Smooth muscle cell (in vitro differentiated cells): ENCODE results near the gene STX7. TPM values are rescaled to one million over a fixed set of nuclear protein-coding genes. Genes with fewer than 3 reads are reported as not detected.

Experiments
- DNase-seq: peaks from one replicate; lab custom pipeline; 2025; ENCODE audit not compliant: unreplicated experiment; lab: John Stamatoyannopoulos, UW
- H2AFZ ChIP-seq: fragments of 200-600 bp; sonication (generic); 2 replicates; pipeline ENCODE4 v1.6.0; 2016; ENCODE audit warnings: antibody characterized with exemption, low read depth, mild to moderate bottlenecking
- H3F3A ChIP-seq: fragments of 200-600 bp; sonication (generic); 2 replicates; pipeline ENCODE4 v1.6.0; 2017; ENCODE audit warnings: antibody characterized with exemption, low read depth
- H3K27ac ChIP-seq: fragments of 200-600 bp; sonication (generic); 2 replicates; pipeline ENCODE4 v1.5.1; 2016; ENCODE audit warnings: low read depth, mild to moderate bottlenecking
- H3K27me3 ChIP-seq: fragments of 200-600 bp; sonication (generic); 2 replicates; pipeline ENCODE4 v1.6.1; 2016; ENCODE audit warnings: low read depth, mild to moderate bottlenecking
- H3K36me3 ChIP-seq: fragments of 200-600 bp; sonication (generic); 2 replicates; pipeline ENCODE4 v1.5.1; 2016; ENCODE audit warnings: low read depth
- H3K4me1 ChIP-seq: fragments of 200-600 bp; sonication (generic); 2 replicates; pipeline ENCODE4 v1.5.1; 2016; ENCODE audit warnings: low read depth
- H3K4me2 ChIP-seq: fragments of 200-600 bp; sonication (generic); 2 replicates; pipeline ENCODE4 v1.6.0; 2016; ENCODE audit warnings: mild to moderate bottlenecking
- H3K4me3 ChIP-seq: fragments of 200-600 bp; sonication (generic); 2 replicates; pipeline ENCODE4 v1.5.1; 2016; ENCODE audit warnings: mild to moderate bottlenecking
- H3K79me2 ChIP-seq: fragments of 200-600 bp; sonication (generic); 2 replicates; pipeline ENCODE4 v1.6.0; 2016; ENCODE audit warnings: low read depth, mild to moderate bottlenecking
- H3K9ac ChIP-seq: fragments of 200-600 bp; sonication (generic); 2 replicates; pipeline ENCODE4 v1.6.0; 2016; ENCODE audit warnings: low read depth
- H3K9me3 ChIP-seq: fragments of 200-600 bp; sonication (generic); replicated peaks from 2 replicates; pipeline ENCODE4 v1.5.1; 2016; ENCODE audit warnings: low read depth
- H4K20me1 ChIP-seq: fragments of 200-600 bp; sonication (generic); 2 replicates; pipeline ENCODE4 v1.6.0; 2016; ENCODE audit warnings: low read depth
- WGBS: methylation state at CpG from one replicate; pipeline ENCODE4 v1.1.7; 2016; ENCODE audit warnings: low lambda C conversion rate; 5-methylcytosine and 5-hydroxymethylcytosine counted together
- polyA plus RNA-seq: library from polyadenylated mRNA; unstranded; fragments of >200 nt; fragmentation: Nextera tagmentation; extraction: Ambion mirVana; gene quantifications from 2 replicates; pipeline ENCODE4 v1.2.1, GENCODE V29; 2016
- total RNA-seq: library from RNA; depleted of rRNA; stranded (reverse); fragments of >200 nt; gene quantifications from 2 replicates; pipeline ENCODE4 v1.2.3, GENCODE V29; 2014
- TF ChIP-seq, protein P1 (sequence below): fragments of 200-600 bp; sonication (generic); IDR thresholded peaks from 2 replicates; pipeline ENCODE4 v1.5.1; 2017; ENCODE audit warnings: borderline replicate concordance, mild to moderate bottlenecking, antibody characterized with exemption; ENCODE audit not compliant: insufficient read depth, poor library complexity, severe bottlenecking

STX7 gene
- total and polyA plus RNA-seq, 2 experiments from 2014 or later = 26.0 to 27.4 TPM

DNA sequence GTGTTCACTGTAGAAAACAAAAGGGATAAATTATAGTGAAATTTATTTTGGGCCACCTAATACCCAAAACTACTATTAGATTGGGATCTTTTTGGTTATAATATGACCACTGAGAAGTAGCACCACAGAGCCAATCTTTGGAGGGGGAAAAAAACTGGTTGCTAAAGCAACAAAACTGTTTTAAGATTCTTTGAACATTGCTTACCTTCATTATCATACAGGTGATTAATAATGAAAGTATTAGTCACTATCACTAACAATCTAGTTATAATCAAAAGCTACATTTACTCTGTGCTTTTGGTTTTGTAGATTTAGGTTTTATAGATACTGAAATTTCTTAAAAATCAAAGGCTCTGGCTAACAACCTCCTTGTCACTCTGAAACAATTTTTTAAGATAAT, 31.7 kb downstream of the STX7 start:
- Histone ChIP-seq H3F3A (no peaks in the 10 kb centered on the region), H3K4me2 (no peak overlapping the region), H3K4me3 (no peak overlapping the region), H4K20me1 (peaks cover 72% of the 10 kb centered on the region), H3K9me3 (no peaks in the 10 kb centered on the region), H3K4me1 (no peaks in the 10 kb centered on the region), H3K27ac (no peak overlapping the region), H3K9ac (no peak overlapping the region), H3K79me2 (peaks cover 24% of the 10 kb centered on the region), H2AFZ (no peak overlapping the region), H3K36me3 (no peaks in the 10 kb centered on the region), H3K27me3 (no peaks in the 10 kb centered on the region)
- TF ChIP-seq, protein P1, sequence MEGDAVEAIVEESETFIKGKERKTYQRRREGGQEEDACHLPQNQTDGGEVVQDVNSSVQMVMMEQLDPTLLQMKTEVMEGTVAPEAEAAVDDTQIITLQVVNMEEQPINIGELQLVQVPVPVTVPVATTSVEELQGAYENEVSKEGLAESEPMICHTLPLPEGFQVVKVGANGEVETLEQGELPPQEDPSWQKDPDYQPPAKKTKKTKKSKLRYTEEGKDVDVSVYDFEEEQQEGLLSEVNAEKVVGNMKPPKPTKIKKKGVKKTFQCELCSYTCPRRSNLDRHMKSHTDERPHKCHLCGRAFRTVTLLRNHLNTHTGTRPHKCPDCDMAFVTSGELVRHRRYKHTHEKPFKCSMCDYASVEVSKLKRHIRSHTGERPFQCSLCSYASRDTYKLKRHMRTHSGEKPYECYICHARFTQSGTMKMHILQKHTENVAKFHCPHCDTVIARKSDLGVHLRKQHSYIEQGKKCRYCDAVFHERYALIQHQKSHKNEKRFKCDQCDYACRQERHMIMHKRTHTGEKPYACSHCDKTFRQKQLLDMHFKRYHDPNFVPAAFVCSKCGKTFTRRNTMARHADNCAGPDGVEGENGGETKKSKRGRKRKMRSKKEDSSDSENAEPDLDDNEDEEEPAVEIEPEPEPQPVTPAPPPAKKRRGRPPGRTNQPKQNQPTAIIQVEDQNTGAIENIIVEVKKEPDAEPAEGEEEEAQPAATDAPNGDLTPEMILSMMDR = no peak
- DNase-seq = no peak

DNA sequence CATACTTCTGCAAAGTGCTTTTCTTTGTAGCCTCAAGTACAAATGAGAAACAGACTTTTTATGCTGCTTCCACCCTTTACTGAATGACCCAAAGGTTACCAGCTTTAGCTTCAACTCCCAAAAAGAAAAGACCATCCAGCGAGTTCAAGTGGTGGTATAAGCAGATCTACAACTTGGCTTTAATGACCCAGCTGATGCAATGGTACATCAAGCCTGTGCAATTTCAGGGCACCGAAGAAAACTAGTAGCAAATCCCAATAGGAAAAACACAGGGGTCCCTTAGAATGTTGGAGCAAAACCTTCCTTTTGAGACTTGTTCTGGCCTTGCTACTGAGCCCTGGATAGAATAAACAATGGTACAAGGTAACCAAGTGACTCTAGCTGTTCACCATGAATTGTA, 33.8 kb downstream of the STX7 start:
- Histone ChIP-seq H3K9ac (no peak overlapping the region), H3K27me3 (no peaks in the 10 kb centered on the region), H2AFZ (no peak overlapping the region), H3K79me2 (peaks cover 24% of the 10 kb centered on the region), H3F3A (no peaks in the 10 kb centered on the region), H3K36me3 (no peaks in the 10 kb centered on the region), H3K4me1 (no peaks in the 10 kb centered on the region), H3K4me3 (no peak overlapping the region), H3K4me2 (no peak overlapping the region), H3K9me3 (no peaks in the 10 kb centered on the region), H4K20me1 (peaks cover 64% of the 10 kb centered on the region), H3K27ac (no peak overlapping the region)
- no peak for DNase-seq
- 91% methylated on average over 2 of the region's 2 CpGs for WGBS
- TF ChIP-seq, protein P1 = no peak

DNA sequence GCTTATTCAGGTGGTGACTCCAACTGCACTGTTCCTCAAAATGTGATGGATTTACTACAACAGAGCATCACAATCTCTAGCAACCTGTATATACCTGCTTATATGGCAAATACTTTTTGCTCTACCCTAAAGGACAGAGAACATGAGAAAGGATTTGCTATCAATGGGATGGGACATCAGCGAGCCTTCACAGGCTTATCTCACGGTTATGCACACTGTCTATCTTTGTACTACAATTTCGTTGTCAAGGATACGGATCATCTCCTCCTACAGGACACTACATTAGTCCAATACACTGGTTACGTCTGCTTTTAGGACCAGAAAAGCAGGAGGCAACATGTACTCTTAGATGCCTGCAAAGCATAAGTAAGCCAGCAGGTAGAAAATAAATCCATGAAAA, 34.2 kb downstream of the STX7 start:
- H3F3A ChIP-seq = no peaks in the 10 kb centered on the region
- H3K4me2 ChIP-seq = no peak overlapping the region
- H4K20me1 ChIP-seq = peaks cover 59% of the 10 kb centered on the region
- H3K9me3 ChIP-seq = no peaks in the 10 kb centered on the region
- no peaks in the 10 kb centered on the region for H3K4me1 ChIP-seq
- H3K4me3 ChIP-seq = no peak overlapping the region
- TF ChIP-seq, protein P1 = no peak
- H3K9ac ChIP-seq = no peak overlapping the region
- H3K36me3 ChIP-seq = no peaks in the 10 kb centered on the region
- WGBS = 90% methylated on average over 5 of the region's 5 CpGs
- no peak overlapping the region for H2AFZ ChIP-seq
- H3K27ac ChIP-seq = no peak overlapping the region
- peaks cover 24% of the 10 kb centered on the region for H3K79me2 ChIP-seq
- DNase-seq = no peak
- H3K27me3 ChIP-seq = no peaks in the 10 kb centered on the region

DNA sequence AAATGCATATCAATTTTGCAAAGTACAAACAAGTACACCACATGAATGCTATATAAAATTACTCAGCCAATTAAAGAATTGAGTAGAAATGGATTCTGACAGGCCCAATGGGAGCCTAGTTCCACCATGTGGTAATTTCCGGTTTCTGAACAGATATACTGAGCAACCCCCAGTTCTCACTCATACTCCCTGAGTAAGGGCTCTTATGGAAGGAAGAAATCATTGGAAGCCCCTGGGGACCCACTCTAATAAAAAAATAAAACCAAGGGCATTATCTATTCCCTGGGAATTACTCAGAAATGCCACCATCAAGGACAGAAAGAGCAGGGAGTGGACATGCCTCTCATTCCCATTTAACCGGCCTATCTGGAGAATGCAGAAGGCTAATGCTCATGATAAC, 34.6 kb downstream of the STX7 start:
- no peaks in the 10 kb centered on the region for H3K9me3 ChIP-seq
- no peaks in the 10 kb centered on the region for H3K4me1 ChIP-seq
- no peaks in the 10 kb centered on the region for H3F3A ChIP-seq
- TF ChIP-seq, protein P1 = no peak
- no peak for DNase-seq
- no peak overlapping the region for H3K4me3 ChIP-seq
- H4K20me1 ChIP-seq = peaks cover 55% of the 10 kb centered on the region
- WGBS = 71% methylated on average over 2 of the region's 2 CpGs
- no peaks in the 10 kb centered on the region for H3K27me3 ChIP-seq
- H3K27ac ChIP-seq = no peak overlapping the region
- no peak overlapping the region for H3K9ac ChIP-seq
- H2AFZ ChIP-seq = no peak overlapping the region
- H3K36me3 ChIP-seq = no peaks in the 10 kb centered on the region
- no peak overlapping the region for H3K4me2 ChIP-seq
- peaks cover 24% of the 10 kb centered on the region for H3K79me2 ChIP-seq
